NOMO-1 treated with DMSO at 0.1 percent for 48 hours (cell line): ENCODE measurements around the gene ATP5F1D.

Source experiments
- DNase-seq: peaks from one replicate; lab custom pipeline; 2025; ENCODE audit not compliant: unreplicated experiment; lab: John Stamatoyannopoulos, UW

The ATP5F1D gene

DNA sequence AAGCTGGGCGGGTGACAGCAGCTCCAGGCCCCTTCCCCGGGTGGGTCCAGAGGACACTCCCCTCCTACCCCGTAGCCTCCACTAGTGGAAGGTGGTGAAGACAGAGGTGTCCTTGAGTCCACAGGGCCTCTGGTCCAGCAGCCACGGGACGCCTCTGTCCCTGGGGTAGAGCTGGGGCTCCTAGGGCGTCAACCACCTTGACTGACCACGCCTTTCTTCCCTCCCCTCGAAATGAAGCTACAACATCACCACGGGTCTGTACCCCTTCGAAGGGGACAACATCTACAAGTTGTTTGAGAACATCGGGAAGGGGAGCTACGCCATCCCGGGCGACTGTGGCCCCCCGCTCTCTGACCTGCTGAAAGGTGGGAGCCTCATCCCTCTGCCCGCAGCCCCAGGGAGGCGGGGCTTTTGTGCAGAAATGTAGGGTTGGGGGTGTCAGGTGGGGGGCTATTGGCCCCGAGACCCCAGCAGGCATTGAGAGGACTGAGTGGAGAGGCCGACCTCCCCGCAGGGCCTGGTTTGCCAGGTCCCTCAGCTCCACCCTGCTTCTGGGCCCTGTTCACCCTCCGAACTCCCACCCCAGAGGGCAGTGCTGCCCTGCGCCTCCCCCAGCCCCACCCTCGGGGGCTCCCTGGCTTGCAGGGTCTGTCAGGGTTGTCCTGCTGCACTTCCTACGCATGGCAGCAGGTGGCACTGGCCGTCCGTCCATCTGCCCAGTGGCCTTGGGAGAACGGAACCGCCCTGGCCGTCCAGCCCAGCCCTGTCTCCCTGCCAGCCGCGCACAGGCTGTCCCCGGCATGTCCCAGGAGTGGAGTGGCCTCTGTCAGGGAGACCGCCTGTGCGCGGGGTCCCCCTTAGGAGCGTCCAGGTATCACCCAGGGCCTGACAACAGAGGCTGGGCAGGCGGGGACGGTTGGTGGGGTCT, 20.3 kb upstream of the ATP5F1D start:
- DNase-seq, result no peak

- DNase-seq, result no peak
These were observed 19.7 kb upstream of the ATP5F1D start for GRCh38 chr19:1221904-1222255.

- no peak for DNase-seq
These were observed 19.2 kb upstream of the ATP5F1D start for GRCh38 chr19:1222394-1222793.

DNA sequence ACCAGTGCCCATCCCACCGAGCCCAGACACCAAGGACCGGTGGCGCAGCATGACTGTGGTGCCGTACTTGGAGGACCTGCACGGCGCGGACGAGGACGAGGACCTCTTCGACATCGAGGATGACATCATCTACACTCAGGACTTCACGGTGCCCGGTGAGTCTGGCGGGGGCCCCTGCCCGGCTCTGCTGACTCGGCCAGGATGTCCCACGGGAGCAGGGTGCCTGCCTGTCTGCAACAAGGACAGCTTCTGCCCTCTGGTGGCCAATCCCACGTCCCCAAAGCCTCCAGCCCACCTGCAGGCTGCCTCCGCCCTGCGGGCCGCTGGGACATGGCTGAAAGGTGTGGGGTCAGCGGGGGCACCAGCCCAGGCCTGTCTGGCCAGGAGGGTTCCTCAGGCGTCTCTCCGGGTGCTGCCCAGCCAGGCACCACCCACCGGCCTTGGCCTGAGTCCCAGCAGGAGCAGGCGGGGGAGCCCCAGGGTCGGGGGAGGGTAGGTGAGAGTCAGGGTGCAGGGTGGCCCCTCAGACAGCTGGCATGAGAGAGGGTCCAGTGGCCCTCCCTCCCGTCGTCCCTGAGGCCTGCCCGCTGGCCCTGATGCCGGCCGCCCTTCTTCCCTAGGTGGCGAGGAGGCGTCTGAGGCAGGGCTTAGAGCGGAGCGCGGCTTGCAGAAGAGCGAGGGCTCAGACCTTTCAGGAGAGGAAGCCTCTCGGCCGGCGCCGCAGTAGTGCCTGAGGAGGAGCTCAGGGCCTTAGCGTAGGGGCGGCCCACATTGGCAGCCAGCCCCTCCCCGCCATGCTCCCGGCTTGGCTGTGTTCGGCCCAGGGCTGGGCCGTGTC, 18.3 kb upstream of the ATP5F1D start:
- no peak for DNase-seq

DNA sequence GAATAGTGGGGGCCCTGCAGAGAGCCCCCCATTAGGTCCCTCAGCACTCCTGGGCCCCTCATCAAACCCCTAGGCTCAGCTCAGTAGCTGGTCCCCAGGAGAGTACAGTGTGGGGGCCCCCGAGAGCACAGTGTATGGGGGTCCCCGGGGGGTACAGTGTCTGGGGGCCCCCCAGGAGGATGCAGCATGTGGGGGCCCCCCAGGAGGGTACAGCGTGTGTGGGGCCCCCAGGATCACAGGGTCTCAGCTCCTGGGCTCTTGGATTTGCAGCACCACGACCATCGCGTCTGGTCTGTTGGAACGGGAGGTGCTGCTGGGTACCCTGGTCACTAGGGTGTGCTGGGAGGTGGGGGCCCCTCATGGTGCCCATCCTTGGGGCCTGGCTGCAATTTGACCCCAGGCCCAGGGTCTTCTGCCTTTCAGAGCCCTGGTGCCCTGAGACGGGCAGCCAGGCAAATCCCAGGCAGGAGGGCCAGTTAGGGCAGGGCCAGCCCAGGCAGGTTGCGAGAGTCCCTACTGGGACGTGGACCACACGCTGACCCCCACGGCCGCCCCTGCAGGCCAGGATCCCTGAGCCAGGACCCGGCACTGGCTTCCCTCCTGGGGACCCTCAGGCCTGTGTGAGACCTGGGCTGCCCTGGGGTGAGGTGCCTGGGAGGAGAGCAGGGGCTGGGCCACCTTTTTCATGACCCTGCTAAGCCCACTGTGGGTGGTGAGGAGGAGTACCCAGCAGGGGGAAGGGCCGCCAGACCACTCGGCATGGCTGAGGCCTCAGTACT, 17.3 kb upstream of the ATP5F1D start:
- DNase-seq, result no peak

GRCh38 chr19:1224847-1225246, 16.7 kb upstream of the ATP5F1D start:
- DNase-seq, result no peak

DNA sequence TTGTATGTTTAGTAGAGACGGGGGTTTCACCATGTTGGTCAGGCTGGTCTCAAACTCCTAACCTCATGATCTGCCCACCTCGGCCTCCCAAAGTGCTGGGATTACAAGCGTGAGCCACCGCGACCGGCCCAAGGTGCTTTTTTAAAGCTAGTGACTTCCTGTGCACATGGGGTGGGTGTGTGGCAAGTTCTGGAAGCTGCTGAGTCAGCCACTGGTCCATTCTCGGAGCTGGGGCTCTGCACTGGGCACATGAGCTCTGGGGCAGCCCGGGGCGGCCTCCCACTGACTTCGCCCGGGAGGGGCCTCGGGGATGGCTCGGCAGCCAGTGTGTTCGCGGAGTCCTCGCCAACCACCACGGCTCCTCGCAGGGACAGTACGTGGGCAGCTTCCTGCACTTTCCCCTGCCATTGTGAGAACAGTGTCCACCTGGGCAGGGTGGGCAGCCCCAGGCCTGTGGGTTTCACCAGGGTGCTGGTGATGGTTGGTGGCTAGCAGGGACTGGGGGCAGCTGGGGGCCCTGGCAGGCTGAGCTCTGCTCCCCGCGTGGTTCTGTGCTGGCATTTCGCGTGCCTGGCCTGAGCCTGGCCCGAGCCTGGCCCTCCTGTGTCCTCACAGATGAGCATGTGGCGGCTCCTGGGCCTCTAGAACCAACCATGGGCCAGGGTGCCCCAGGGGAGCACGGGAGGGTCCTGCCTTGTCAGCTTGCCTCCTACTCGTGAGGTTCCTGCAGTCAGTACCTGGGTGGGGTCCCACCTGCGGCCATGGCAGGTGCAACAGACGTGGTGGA, 15.9 kb upstream of the ATP5F1D start:
- no peak for DNase-seq

GRCh38 chr19:1226227-1226518, 15.4 kb upstream of the ATP5F1D start:
- no peak for DNase-seq

- DNase-seq, result no peak
These were observed 14.8 kb upstream of the ATP5F1D start for GRCh38 chr19:1226522-1227303.

DNA sequence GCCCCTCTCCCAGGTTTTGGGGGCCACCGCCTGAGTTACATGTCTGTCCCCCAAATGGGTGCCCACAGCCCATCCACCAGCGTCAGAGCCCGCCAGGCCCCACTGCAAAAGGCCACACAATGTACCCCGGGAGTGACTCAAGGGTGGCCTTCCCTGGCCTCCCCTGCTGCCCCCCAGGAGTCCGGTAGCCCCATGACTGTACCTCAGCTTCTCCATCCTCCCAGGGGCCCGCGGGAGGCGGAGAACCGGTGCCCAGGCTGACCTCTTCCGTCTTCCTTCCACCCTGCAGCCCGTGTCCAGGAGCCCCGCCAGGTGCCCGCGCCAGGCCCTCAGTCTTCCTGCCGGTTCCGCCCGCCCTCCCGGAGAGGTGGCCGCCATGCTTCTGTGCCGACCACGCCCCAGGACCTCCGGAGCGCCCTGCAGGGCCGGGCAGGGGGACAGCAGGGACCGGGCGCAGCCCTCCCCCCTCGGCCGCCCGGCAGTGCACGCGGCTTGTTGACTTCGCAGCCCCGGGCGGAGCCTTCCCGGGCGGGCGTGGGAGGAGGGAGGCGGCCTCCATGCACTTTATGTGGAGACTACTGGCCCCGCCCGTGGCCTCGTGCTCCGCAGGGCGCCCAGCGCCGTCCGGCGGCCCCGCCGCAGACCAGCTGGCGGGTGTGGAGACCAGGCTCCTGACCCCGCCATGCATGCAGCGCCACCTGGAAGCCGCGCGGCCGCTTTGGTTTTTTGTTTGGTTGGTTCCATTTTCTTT, 14.1 kb upstream of the ATP5F1D start:
- no peak for DNase-seq

- no peak for DNase-seq
These were observed 13.2 kb upstream of the ATP5F1D start for GRCh38 chr19:1228161-1228957.

- no peak for DNase-seq
These were observed 12.3 kb upstream of the ATP5F1D start for GRCh38 chr19:1229056-1229923.

GRCh38 chr19:1229924-1230782, 11.4 kb upstream of the ATP5F1D start:
- DNase-seq, result no peak

DNA sequence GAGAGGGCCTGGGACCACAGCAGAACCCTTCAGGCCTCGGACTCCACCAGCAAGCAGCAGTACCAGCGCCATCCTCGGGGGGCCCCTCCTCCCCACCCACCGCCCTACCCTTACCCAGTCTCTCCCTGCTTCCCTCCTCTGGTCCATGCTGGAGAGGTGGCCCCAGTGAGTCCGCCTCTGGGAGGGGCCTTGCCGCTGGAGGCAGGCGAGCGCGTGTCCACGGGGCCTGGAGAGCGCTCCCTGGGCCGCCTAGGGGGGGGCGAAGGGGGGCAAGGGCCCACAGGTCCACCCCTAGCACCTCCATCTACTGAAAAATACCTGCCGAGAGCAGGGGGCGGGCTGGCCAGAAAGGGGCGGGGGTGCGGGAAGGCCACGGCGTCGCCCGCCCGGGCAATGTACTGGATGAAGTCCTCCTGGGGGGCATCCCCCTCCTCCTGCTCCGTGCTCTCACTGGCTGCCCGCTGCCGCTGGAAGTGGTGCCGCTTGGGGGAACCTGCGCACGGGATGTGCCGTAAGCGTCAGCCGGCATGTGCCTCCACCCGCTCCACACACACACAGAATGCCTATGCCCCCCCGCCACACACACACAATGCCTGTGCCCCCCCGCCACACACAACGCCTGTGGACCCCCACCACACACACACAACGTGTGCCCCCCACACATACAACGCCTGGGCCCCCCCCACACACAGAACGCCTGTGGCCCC, 10.6 kb upstream of the ATP5F1D start:
- DNase-seq, result no peak

DNA sequence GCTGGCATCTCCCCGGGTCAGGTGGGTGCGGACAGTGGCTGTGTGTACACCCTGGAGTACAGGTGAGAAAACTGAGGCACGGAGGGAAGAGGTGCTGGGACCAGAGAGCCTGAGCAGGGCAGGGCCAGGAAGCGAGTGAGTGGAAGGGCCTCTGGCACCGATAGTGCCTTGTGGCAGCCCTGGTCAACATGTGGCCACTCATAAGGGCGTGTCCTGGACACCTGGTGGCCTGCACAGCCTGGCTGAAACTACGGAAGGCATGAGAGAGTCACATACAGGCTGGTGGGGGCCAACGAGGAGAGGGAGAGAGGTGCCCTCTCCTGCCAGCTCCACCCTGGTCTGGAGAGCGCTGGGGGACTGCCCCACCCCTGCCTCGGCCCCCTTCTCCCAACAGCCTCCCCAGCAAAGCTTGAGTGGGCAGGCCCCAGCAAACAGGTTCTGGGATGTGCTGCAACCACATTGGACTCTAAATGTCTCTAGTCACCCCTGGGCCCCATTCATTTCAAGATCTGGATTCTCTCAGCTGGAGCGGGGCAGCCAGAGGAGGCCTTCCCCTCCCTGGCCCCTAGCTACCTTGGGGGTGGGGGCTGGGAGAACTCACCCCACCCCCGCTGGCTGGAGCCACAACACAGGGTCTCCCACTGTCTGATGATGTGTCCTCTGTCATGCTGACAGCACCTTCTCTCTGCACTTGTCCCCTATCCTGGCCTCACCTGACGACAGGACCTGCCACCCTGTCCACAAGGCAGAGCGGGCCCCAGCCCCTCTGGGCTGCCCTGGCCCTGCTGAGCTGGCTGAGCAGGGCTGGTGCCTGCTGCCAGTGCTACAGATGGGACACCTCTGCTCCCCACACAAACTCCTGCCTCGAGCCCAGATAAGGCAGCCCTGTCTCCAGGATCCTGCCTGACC, 9.6 kb upstream of the ATP5F1D start:
- DNase-seq, result no peak
